ENCODE results near the gene FAM180B. TPM values are rescaled to one million over a fixed set of nuclear protein-coding genes. Genes with fewer than 3 reads are reported as not detected.

FAM180B gene
- total and polyA plus RNA-seq, 11 donors, result 0.15 to 1.3 (median 0.27) TPM; not detected in 4

- peak; percentile 88 to 97 (median 94) for ATAC-seq
- peaks cover 0 to 74% (median 69%) of the 10 kb centered on the region in 9 donors for H3K36me3 ChIP-seq
- DNase-seq, result peak; percentile 89 to 92 (median 90)
- WGBS, 4 donors, result 0 to 1% (median 0%) methylated on average over 47 to 72 of the region's 72 CpGs
- H3K4me3 ChIP-seq, result peak within 1 kb of the TSS; percentile 76 to 100 (median 96)
- peak within 1 kb of the TSS; percentile 67 to 95 (median 92) for H3K27ac ChIP-seq
- no peaks in the 10 kb centered on the region for H3K9me3 ChIP-seq
- intact Hi-C loops (cut with DNase I), result loop anchor here in 1 of 10 donors (2.0 to 5.0 kb wide), 2 partner anchors 26 to 102 kb away; partner anchors contain the start of gene CELF1
- peaks cover 9 to 37% (median 27%) of the 10 kb centered on the region in 12 donors for H3K4me1 ChIP-seq
- TF ChIP-seq POLR2A (IDR thresholded peaks at IDR 0.05), result peak in 1 of 2 donors; percentile 47
- TF ChIP-seq, protein P1, sequence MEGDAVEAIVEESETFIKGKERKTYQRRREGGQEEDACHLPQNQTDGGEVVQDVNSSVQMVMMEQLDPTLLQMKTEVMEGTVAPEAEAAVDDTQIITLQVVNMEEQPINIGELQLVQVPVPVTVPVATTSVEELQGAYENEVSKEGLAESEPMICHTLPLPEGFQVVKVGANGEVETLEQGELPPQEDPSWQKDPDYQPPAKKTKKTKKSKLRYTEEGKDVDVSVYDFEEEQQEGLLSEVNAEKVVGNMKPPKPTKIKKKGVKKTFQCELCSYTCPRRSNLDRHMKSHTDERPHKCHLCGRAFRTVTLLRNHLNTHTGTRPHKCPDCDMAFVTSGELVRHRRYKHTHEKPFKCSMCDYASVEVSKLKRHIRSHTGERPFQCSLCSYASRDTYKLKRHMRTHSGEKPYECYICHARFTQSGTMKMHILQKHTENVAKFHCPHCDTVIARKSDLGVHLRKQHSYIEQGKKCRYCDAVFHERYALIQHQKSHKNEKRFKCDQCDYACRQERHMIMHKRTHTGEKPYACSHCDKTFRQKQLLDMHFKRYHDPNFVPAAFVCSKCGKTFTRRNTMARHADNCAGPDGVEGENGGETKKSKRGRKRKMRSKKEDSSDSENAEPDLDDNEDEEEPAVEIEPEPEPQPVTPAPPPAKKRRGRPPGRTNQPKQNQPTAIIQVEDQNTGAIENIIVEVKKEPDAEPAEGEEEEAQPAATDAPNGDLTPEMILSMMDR (IDR thresholded peaks at IDR 0.05), result no peak
- no peaks in the 10 kb centered on the region for H3K27me3 ChIP-seq
These were observed 7.7 kb upstream of the FAM180B start, which contains the start of the genes KBTBD4 and NDUFS3 for GRCh38 chr11:47578524-47579494. TSS of gene KBTBD4 (minus strand) at chr11:47578970. CDS start at chr11:47578951, 19 bp downstream. TSS of gene NDUFS3 (plus strand) at chr11:47579074. CDS start at chr11:47579092, 18 bp downstream.

DNA sequence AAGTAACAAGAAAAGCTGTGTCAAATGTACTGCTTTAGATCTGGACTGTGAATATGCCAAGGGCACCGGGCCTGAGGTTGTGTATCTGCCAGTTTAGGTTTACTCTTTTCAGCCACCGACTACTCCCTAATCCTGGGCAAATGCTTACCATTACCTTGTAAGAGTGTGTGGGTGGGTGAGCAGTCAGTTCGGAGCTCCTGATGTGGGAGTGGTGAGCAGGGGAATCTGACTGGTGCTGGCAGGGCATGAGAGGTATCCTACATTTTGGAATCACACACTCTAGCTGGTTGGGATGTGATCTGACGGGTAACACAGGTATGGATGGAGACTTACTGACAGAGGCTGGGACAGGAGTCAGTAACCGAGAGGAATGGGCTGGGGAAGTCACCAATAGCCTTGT, 2.6 kb upstream of the FAM180B start:
- H3K9me3 ChIP-seq, result no peaks in the 10 kb centered on the region
- peaks cover 0 to 53% (median 49%) of the 10 kb centered on the region in 9 donors for H3K36me3 ChIP-seq
- peaks cover 0 to 43% (median 23%) of the 10 kb centered on the region in 12 donors for H3K4me1 ChIP-seq
- ATAC-seq (no peak), DNase-seq (no peak)
- H3K4me3 ChIP-seq, result no peak overlapping the region
- WGBS, 4 donors, result 89 to 94% (median 91%) methylated on average over 5 of the region's 5 CpGs
- intact Hi-C loops (cut with DNase I), result no loop called here
- no peak for TF ChIP-seq POLR2A (IDR thresholded peaks at IDR 0.05)
- TF ChIP-seq, protein P1 (IDR thresholded peaks at IDR 0.05), result no peak
- no peak overlapping the region for H3K27ac ChIP-seq
- H3K27me3 ChIP-seq, result no peaks in the 10 kb centered on the region

GRCh38 chr11:47587039-47587716, 700 bp downstream of the FAM180B start:
- intact Hi-C loops (cut with DNase I), result no loop called here
- Histone ChIP-seq H3K4me3 (no peak overlapping the region), H3K4me1 (peaks cover 0 to 26% (median 11%) of the 10 kb centered on the region in 12 donors), H3K9me3 (no peaks in the 10 kb centered on the region), H3K27me3 (peaks cover 0 to 22% (median 7%) of the 10 kb centered on the region in 9 donors), H3K27ac (peak overlapping the region in 3 of 12 donors; percentile 14 to 60 (median 30)), H3K36me3 (peaks cover 0 to 32% (median 30%) of the 10 kb centered on the region in 9 donors)
- DNase-seq (no peak), ATAC-seq (peak in 1 of 4 donors; percentile 12)
- WGBS, 4 donors, result 72 to 80% (median 75%) methylated on average over 6 of the region's 6 CpGs
- TF ChIP-seq POLR2A (IDR thresholded peaks at IDR 0.05), result no peak

DNA sequence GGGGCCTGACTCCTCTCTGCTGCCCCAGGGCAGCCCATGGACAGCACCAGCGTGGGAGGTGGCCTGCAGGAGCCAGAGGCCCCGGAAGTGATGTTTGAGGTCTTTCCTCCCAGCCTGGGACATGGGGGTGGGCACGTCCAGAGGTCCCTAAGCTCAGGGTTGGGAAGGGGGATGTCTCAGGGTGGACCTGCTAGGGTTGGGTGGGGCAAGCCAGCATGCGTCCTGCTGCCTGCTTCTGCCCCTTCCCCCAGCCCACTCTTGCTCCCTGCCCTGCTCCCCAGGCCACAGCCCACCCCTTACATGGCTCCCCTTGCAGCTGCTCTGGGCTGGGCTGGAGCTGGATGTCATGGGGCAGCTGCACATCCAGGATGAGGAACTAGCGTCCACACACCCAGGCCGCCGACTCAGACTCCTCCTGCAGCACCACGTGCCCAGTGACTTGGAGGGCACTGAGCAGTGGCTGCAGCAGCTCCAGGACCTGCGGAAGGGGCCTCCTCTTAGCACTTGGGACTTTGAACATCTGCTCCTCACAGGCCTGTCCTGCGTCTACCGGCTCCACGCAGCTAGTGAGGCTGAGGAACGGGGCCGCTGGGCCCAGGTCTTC, 1.3 kb downstream of the FAM180B start:
- intact Hi-C loops (cut with DNase I), result no loop called here
- H3K27ac ChIP-seq, result peak overlapping the region in 2 of 12 donors; percentile 14 to 60
- peak in 4 of 5 donors; percentile 52 to 80 (median 66) for DNase-seq

More for the DNA sequence above, 1.3 kb downstream of the FAM180B start:
- Histone ChIP-seq H3K9me3 (no peaks in the 10 kb centered on the region), H3K36me3 (peaks cover 0 to 25% (median 24%) of the 10 kb centered on the region in 9 donors), H3K27me3 (peaks cover 0 to 28% (median 8%) of the 10 kb centered on the region in 9 donors), H3K4me3 (peak overlapping the region in 1 of 12 donors; percentile 38), H3K4me1 (peaks cover 0 to 26% (median 11%) of the 10 kb centered on the region in 12 donors)
- TF ChIP-seq, protein P1 (IDR thresholded peaks at IDR 0.05), result no peak
- no peak for TF ChIP-seq POLR2A (IDR thresholded peaks at IDR 0.05)
- WGBS, 4 donors, result 68 to 89% (median 78%) methylated on average over 11 to 14 of the region's 14 CpGs
- peak in 3 of 4 donors; percentile 21 to 72 (median 62) for ATAC-seq

All from heart left ventricle (tissue), 16 donors.